Measurements from ENCODE around the gene ZNF280B. TPM values are rescaled to one million over a fixed set of nuclear protein-coding genes. Genes with fewer than 3 reads are reported as not detected.

The ZNF280B gene
- total and polyA plus RNA-seq, 2 donors (not counting 3 experiments of a cell fraction or from before 2014, with no cell fraction given) = 1.5 to 3.1 TPM

DNA sequence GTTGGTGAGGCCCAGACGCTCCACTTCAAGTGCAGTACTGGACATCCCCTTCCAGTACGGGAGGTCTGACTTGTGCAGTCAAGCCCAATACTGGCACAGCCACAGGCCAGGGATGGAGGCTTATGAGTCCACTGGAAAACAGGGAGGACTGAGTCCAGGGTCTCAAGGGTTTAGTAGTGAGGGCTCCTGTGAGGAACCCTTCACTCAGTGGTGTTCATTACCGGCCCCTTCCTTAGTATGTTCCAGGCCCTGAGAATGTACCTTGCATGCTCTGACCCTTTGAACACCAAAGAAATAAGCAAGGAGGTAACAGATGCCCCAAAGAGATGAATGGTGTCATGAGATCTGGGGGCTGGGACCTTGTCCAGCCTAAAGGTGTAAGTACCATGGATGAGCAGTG is 38.7 kb upstream of the ZNF280B start:
- ChIA-PET CTCF (interaction anchor here (2.5 kb wide), 1 partner anchor 40 kb away, joined by 13 read pairs; no protein-coding TSS in a partner anchor), POLR2A (no interaction called here)
- BruUV-seq (replicated peaks) = no TSS peak
- DNase-seq (ENCODE audit: low read depth, low spot score) (no peak), FAIRE-seq (no peak)
- H3K4me1 ChIP-seq (ENCODE audit: control insufficient read depth, extremely low read depth, insufficient read depth, low read length) = no peaks in the 10 kb centered on the region
- H3K4me3 ChIP-seq (replicated peaks in 1 of 3; ENCODE audit: insufficient read depth in 1 of 3, low read depth in 1 of 3, low read length in 3 of 3) = no peak overlapping the region
- no peaks in the 10 kb centered on the region for H4K20me1 ChIP-seq (replicated peaks; ENCODE audit: control insufficient read depth, extremely low read depth, insufficient read depth, low read length)
- H3K27ac ChIP-seq (ENCODE audit: insufficient read depth, low read depth, low read length) = no peak overlapping the region
- no peaks in the 10 kb centered on the region for H3K9me1 ChIP-seq (replicated peaks; ENCODE audit: control insufficient read depth, extremely low read depth, insufficient read depth, low read length)
- H3K79me2 ChIP-seq (ENCODE audit: control insufficient read depth, insufficient read depth, low read length) = no peaks in the 10 kb centered on the region
- TF ChIP-seq GATA2 (IDR thresholded peaks at IDR 0.05; ENCODE audit: insufficient read depth, insufficient read length, low read depth, low read length) (no peak), MYC (IDR thresholded peaks at IDR 0.05; ENCODE audit: low read depth, low read length) (no peak), FOS (IDR thresholded peaks at IDR 0.05; ENCODE audit: borderline replicate concordance, insufficient read depth, low read length) (no peak), EZH2 (IDR thresholded peaks at IDR 0.05; ENCODE audit: borderline replicate concordance, low read depth, low read length, severe bottlenecking) (no peak), MAX (IDR thresholded peaks at IDR 0.05; ENCODE audit: insufficient read depth, insufficient read length) (no peak), POLR2A (IDR thresholded peaks at IDR 0.05; ENCODE audit: low read depth, low read length) (no peak), JUN (IDR thresholded peaks at IDR 0.05; ENCODE audit: borderline replicate concordance, insufficient read depth, insufficient read length, low read depth) (no peak), POLR2AphosphoS5 (IDR thresholded peaks at IDR 0.05; ENCODE audit: insufficient read depth, low read depth, low read length) (no peak)
- TF ChIP-seq, protein P1, sequence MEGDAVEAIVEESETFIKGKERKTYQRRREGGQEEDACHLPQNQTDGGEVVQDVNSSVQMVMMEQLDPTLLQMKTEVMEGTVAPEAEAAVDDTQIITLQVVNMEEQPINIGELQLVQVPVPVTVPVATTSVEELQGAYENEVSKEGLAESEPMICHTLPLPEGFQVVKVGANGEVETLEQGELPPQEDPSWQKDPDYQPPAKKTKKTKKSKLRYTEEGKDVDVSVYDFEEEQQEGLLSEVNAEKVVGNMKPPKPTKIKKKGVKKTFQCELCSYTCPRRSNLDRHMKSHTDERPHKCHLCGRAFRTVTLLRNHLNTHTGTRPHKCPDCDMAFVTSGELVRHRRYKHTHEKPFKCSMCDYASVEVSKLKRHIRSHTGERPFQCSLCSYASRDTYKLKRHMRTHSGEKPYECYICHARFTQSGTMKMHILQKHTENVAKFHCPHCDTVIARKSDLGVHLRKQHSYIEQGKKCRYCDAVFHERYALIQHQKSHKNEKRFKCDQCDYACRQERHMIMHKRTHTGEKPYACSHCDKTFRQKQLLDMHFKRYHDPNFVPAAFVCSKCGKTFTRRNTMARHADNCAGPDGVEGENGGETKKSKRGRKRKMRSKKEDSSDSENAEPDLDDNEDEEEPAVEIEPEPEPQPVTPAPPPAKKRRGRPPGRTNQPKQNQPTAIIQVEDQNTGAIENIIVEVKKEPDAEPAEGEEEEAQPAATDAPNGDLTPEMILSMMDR (IDR thresholded peaks at IDR 0.05; ENCODE audit: extremely low read depth in 1 of 2, insufficient read depth in 1 of 2, low read depth in 1 of 2, low read length in 2 of 2) = no peak
- H3K9me3 ChIP-seq (replicated peaks; ENCODE audit: control insufficient read depth, insufficient read depth, low read length) = no peaks in the 10 kb centered on the region
- H3K36me3 ChIP-seq (ENCODE audit: control insufficient read depth in 2 of 2, extremely low read depth in 1 of 2, insufficient read depth in 2 of 2, low read length in 2 of 2) = no peaks in the 10 kb centered on the region
- H3K4me2 ChIP-seq (ENCODE audit: insufficient read depth, low read length) = no peak overlapping the region
- H2AFZ ChIP-seq (ENCODE audit: low read depth, low read length) = no peak overlapping the region
- peaks cover 2 to 7% of the 10 kb centered on the region in 2 experiments for H3K27me3 ChIP-seq (ENCODE audit: control insufficient read depth in 2 of 2, insufficient read depth in 2 of 2, low read length in 2 of 2)
- no peak overlapping the region for H3K9ac ChIP-seq (replicated peaks; ENCODE audit: extremely low read depth, insufficient read depth, low read length)
- intact Hi-C loops (cut with micrococcal nuclease) (no loop called here), dilution Hi-C loops (cut with MboI; ENCODE audit: extremely low pct_ligation_motif_present, low sequenced_read_pairs) (no loop called here)
